Type B pancreatic cell (in vitro differentiated cells): Measurements from ENCODE around the gene CC2D2A. TPM values are rescaled to one million over a fixed set of nuclear protein-coding genes. Genes with fewer than 3 reads are reported as not detected.

Experiments
- DNase-seq: peaks from one replicate; pipeline ENCODE4 v3.0.0; 2021; ENCODE audit warnings: mixed read lengths; ENCODE audit not compliant: unreplicated experiment; ENCODE audit errors: extremely low spot score
- H3K27ac Mint-ChIP-seq: 2 replicates; pipeline ENCODE4 v1.8.0; 2021; ENCODE audit warnings: mild to moderate bottlenecking, mixed read lengths
- H3K27me3 Mint-ChIP-seq: 2 replicates; pipeline ENCODE4 v1.8.0; 2021; ENCODE audit warnings: mixed read lengths
- H3K36me3 Mint-ChIP-seq: 2 replicates; pipeline ENCODE4 v1.8.0; 2021; ENCODE audit warnings: mixed read lengths
- H3K4me1 Mint-ChIP-seq: one replicate; pipeline ENCODE4 v1.8.0; 2021; ENCODE audit warnings: mixed read lengths; ENCODE audit not compliant: unreplicated experiment
- H3K4me3 Mint-ChIP-seq: 2 replicates; pipeline ENCODE4 v1.8.0; 2021; ENCODE audit warnings: mild to moderate bottlenecking, mixed read lengths
- H3K9me3 Mint-ChIP-seq: 2 replicates; pipeline ENCODE4 v1.8.0; 2021; ENCODE audit warnings: mixed read lengths
- CTCF ChIP-seq: fragments of 200-600 bp; sonication (generic); conservative IDR thresholded peaks from 2 replicates; pipeline ENCODE4 v1.5.0; 2021; ENCODE audit warnings: antibody characterized with exemption, mild to moderate bottlenecking
- total RNA-seq: library from RNA; stranded (reverse); gene quantifications from 2 replicates; pipeline ENCODE4 v1.2.1, GENCODE V29; 2021; ENCODE audit warnings: low replicate concordance

CC2D2A gene
- total RNA-seq, 1 donor from 2014 or later: 27.8 TPM

- H3K36me3 Mint-ChIP-seq: peaks cover 4% of the 10 kb centered on the region
- H3K27ac Mint-ChIP-seq: no peak overlapping the region
- no peak for TF ChIP-seq CTCF
- H3K27me3 Mint-ChIP-seq: no peaks in the 10 kb centered on the region
- H3K4me1 Mint-ChIP-seq: no peaks in the 10 kb centered on the region
- DNase-seq: no peak
- H3K4me3 Mint-ChIP-seq: no peak overlapping the region
- H3K9me3 Mint-ChIP-seq: no peaks in the 10 kb centered on the region
Observed at GRCh38 chr4:15592799-15593198, 123.1 kb downstream of the CC2D2A start.

GRCh38 chr4:15598644-15599043, 129.0 kb downstream of the CC2D2A start:
- Mint-ChIP-seq H3K36me3 (peaks cover 36% of the 10 kb centered on the region), H3K4me1 (no peaks in the 10 kb centered on the region), H3K27ac (no peak overlapping the region), H3K9me3 (no peaks in the 10 kb centered on the region), H3K27me3 (no peaks in the 10 kb centered on the region), H3K4me3 (no peak overlapping the region)
- TF ChIP-seq CTCF: no peak
- DNase-seq: no peak

- DNase-seq: no peak
- Mint-ChIP-seq H3K27me3 (no peaks in the 10 kb centered on the region), H3K4me3 (no peak overlapping the region), H3K4me1 (no peaks in the 10 kb centered on the region), H3K9me3 (peaks cover 6% of the 10 kb centered on the region), H3K27ac (no peak overlapping the region), H3K36me3 (peaks cover 49% of the 10 kb centered on the region)
- TF ChIP-seq CTCF: no peak
Observed at GRCh38 chr4:15600176-15600575, 130.5 kb downstream of the CC2D2A start.

GRCh38 chr4:15601862-15602261, 132.2 kb downstream of the CC2D2A start:
- no peak overlapping the region for H3K4me3 Mint-ChIP-seq
- H3K36me3 Mint-ChIP-seq: peaks cover 55% of the 10 kb centered on the region
- H3K27ac Mint-ChIP-seq: no peak overlapping the region
- no peak for DNase-seq
- no peak for TF ChIP-seq CTCF
- peaks cover 6% of the 10 kb centered on the region for H3K9me3 Mint-ChIP-seq
- no peaks in the 10 kb centered on the region for H3K27me3 Mint-ChIP-seq
- H3K4me1 Mint-ChIP-seq: no peaks in the 10 kb centered on the region

- Mint-ChIP-seq H3K27ac (no peak overlapping the region), H3K36me3 (peaks cover 50% of the 10 kb centered on the region), H3K4me3 (no peak overlapping the region), H3K9me3 (peaks cover 6% of the 10 kb centered on the region), H3K4me1 (no peaks in the 10 kb centered on the region), H3K27me3 (no peaks in the 10 kb centered on the region)
- no peak for DNase-seq
- no peak for TF ChIP-seq CTCF
Observed at GRCh38 chr4:15605537-15605936, 135.9 kb downstream of the CC2D2A start.

- TF ChIP-seq CTCF: no peak
- no peaks in the 10 kb centered on the region for H3K9me3 Mint-ChIP-seq
- no peak overlapping the region for H3K4me3 Mint-ChIP-seq
- H3K36me3 Mint-ChIP-seq: peaks cover 21% of the 10 kb centered on the region
- no peak for DNase-seq
- no peak overlapping the region for H3K27ac Mint-ChIP-seq
- H3K27me3 Mint-ChIP-seq: no peaks in the 10 kb centered on the region
- no peaks in the 10 kb centered on the region for H3K4me1 Mint-ChIP-seq
Observed at GRCh38 chr4:15610855-15611254, 141.2 kb downstream of the CC2D2A start.
